Peyer's patch (tissue), 4 donors: Measurements from ENCODE around the gene USP3.

Experiments used
- POLR2A ChIP-seq, 2 donors: fragments of 450-650 bp; IDR thresholded peaks; one replicate each; pipeline ENCODE4 v1.5.1; 2017; ENCODE audit warnings: antibody characterized with exemption in 2 of 2, mild to moderate bottlenecking in 2 of 2, moderate library complexity in 2 of 2
- TF ChIP-seq, protein P1 (sequence below), 6 experiments: fragments of 450-650 bp in 4 of 6; fragments of 200-600 bp in 2 of 6; sonication (generic) in 1 of 6; IDR thresholded peaks; one replicate each; pipeline ENCODE4 v1.5.1; 2017 to 2019; ENCODE audit warnings: antibody characterized with exemption in 6 of 6, mild to moderate bottlenecking in 3 of 6, moderate library complexity in 1 of 6

DNA sequence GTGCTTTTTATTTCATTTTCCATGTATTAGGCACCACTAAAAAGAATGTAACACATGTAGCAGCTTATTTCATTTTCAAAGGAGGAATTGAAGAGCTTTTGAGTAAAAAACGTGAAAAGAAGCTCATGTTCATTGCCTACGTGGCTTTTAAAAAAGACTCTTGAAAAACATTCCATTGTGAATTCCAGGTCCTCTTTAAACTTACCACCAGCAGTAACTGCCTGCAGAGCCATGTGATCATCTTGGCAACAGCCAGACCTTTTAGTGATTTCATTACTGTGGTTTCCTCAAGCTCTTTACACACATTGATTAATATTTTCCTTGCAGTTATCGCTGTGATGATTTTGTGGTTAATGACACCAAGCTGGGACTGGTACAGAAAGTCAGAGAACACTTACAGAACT is 49.0 kb downstream of the USP3 start:
- TF ChIP-seq, protein P1, sequence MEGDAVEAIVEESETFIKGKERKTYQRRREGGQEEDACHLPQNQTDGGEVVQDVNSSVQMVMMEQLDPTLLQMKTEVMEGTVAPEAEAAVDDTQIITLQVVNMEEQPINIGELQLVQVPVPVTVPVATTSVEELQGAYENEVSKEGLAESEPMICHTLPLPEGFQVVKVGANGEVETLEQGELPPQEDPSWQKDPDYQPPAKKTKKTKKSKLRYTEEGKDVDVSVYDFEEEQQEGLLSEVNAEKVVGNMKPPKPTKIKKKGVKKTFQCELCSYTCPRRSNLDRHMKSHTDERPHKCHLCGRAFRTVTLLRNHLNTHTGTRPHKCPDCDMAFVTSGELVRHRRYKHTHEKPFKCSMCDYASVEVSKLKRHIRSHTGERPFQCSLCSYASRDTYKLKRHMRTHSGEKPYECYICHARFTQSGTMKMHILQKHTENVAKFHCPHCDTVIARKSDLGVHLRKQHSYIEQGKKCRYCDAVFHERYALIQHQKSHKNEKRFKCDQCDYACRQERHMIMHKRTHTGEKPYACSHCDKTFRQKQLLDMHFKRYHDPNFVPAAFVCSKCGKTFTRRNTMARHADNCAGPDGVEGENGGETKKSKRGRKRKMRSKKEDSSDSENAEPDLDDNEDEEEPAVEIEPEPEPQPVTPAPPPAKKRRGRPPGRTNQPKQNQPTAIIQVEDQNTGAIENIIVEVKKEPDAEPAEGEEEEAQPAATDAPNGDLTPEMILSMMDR (IDR thresholded peaks at IDR 0.05), result no peak
- TF ChIP-seq POLR2A (IDR thresholded peaks at IDR 0.05), result no peak
